GM18526 (cell line): ENCODE results near the gene GRK5.

Source experiments
- POLR2A ChIP-seq: IDR thresholded peaks from 3 replicates; pipeline ENCODE4 v1.6.1; 2011; ENCODE audit not compliant: insufficient read length; ENCODE audit errors: extremely low read depth

Gene GRK5

DNA sequence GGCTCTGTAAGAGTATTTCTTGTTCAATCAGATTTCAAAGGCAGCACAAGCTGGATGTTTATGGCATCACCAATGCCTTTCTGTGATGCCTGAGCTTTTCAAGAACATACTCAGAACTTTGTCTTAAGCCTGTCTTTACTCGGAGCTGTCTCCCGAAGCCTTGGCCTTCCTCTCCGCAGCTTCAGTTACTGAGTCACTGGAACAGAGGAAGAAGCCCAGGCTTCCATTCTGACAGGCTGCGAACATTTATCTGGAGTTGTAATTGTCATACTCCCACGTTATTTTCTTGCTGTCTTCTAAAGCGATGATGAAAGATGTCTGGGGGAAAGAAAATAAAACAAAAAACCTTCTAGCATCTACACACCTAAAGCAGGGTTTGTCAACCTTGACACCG is 43.9 kb downstream of the GRK5 start:
- no peak for TF ChIP-seq POLR2A

DNA sequence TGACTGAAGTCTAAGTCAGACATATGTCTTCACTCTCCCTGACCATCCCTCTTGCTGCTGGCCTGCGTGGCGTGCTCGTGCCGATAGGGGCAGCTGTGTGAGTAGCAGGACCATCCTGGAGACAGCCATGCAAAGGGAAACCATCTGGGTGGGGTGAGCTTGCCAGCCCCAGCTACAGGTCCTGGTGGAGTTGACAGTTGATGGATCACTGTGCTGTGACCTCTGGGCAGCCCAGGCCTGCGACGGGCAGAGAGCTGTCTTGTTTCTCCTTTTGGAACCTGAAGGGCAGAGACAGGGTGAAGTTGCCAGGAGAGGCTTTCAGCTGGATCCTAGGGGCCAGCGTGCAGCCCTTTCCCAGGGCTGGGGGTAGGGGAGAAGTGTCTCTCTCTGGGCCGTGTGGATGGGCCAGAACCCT is 44.7 kb downstream of the GRK5 start:
- no peak for TF ChIP-seq POLR2A

DNA sequence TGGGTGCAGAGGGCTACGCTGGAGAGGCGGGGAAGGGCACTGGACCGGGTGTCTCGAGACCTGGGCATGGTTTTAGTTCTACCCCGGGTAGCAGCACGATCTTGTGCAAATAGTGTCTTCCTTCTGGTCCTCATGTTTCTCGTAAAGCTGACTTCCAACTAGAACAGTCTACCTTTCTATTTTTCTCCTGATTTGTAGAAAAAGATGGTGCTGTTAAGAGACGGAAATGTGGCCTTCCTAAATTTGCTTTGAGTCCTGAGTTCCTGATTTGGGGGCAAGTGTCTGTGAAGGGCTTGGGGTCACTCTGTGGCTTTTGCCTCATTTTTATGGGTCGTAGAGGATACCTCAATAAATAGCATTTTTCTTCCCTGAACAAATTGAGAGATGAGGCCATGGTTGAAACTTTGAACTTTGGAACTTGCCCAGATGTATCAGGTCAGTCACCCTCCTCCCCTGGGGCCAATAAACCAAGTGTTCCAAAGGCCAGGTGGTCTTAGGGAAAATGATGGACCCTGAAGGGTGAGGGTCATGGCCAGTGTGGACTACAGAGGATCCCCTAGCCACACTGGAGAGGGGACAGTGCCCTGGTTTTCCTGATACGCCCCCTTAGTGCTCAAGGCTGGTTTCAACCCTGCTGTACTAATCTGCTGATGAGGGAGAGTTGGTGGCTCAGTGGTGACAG is 45.2 kb downstream of the GRK5 start:
- TF ChIP-seq POLR2A = no peak

DNA sequence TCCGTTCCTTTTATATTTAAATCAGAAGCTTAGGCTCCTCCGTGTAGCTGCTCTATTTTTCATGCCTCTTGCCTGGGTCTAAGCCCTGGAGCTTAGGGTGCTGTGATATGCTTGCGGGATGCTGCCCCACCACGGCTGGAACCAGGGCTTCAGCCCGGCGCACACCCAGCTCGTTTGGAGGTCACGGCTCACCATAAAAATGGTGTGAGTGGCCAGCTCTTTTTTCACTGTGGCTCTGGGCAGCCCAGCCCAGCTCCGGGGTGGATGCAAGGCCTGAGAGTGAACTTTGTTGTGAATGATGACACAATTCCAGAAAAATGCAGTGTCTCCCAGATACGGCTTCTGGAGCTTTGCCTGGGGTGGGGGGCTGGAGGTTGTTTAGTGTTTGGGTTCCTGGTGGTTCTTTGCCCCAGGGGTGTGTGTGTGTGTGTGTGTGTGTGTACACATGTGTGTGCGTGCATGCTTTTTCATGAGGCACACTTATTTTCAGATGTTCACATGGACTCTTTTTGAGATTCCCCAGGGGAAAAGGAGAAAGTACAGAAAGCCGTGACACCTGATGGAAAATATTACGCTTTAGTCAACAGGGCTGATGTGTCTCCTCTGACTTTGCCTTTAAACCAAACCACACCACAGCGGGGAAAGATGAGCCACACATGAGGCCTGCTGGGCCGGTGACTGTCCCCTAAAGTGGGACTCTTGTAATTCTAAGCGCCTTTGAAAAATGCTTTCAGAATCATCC is 46.2 kb downstream of the GRK5 start:
- no peak for TF ChIP-seq POLR2A

DNA sequence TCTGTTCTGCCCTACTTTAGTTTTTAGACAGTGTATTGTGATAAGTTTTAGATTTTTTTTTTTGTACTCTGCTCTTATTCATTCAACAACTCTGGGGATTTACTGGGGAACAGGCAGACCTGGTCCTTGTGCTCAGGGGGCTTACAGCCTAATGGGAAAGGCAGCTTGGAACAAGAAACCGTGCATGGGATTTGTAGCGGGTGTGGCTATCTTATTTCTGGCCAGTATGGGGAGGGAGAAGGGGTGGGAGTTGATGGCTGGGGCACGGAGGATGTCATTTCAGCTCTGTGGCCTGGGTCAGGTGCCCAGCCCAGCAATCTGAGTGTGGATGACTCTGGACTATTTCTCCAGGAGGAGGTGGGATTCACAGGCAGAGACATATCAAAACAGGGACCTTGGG is 47.0 kb downstream of the GRK5 start:
- TF ChIP-seq POLR2A = no peak

DNA sequence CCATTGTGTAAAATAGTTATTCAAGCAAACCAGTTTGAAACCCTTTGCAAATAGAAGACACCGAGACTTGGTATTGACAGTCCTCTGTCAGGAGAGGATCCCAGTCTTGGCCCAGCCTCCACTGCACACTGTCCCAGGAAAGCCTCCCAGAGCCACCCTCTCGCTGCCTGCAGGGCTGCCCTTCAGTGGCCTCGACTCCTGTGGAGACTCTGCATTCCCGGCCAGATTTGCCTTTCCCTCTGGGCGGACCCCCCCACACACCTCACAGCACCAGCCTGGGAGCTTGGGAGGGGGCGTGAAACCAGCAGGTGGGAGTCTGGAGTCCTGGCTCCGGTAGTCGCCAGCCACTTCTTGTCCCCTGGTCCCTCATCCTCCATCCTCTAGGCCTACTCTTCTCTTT is 48.7 kb downstream of the GRK5 start:
- TF ChIP-seq POLR2A = no peak

DNA sequence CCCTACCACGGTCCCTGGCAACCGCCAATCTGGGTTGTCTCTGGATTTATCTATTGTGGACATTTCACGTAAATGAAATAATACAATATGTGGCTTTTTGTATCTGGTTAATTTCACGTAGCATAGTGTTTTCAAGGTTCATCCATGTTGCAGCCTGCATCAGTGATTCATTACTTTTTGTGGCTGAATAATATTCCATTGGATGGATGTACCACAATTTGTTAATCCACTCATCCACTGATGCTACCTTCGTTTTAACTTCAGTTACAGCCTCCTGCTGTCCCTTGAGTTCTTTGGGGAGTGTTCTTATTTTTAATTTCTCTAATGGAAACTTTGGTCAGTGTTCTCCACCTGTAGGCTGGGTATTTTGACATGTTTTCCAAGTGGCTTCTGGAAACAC is 49.5 kb downstream of the GRK5 start:
- no peak for TF ChIP-seq POLR2A

- no peak for TF ChIP-seq POLR2A
Measured at GRCh38 chr10:119257899-119258419, 50.6 kb downstream of the GRK5 start.

- no peak for TF ChIP-seq POLR2A
Measured at GRCh38 chr10:119259345-119259744, 52.0 kb downstream of the GRK5 start.

DNA sequence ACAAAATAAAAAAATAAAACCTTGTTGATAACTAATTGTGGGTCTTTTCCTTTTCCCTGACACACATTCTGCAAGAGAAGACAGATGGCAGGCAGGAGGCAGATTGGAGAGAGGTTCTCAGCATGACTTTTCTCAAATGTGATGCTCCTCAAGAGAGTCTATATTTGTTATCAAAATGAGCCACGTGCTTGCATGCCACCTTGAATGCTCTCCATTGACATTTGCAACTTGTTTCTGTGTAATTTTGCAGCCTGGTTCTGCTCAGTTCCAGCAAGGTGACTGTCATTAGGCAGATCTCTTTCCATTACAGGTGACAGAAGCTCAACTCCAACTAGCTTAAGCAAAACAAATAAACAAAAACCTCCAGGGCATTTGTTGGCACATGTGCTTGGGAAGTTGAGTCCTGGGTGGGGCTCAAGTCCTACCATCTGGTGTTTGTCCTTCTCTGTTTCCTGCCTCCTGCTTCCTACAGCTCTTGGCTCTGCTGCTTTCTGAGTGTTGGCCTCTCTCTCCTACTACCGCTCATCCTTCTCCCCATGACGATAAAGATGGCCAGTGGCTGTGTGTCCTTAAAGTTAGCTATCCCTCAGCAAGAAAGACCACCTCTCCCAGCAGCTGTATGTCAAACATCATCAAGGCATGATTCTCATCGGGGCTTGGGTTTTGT is 56.7 kb downstream of the GRK5 start:
- TF ChIP-seq POLR2A = no peak

- no peak for TF ChIP-seq POLR2A
Measured at GRCh38 chr10:119265691-119266090, 58.3 kb downstream of the GRK5 start.

DNA sequence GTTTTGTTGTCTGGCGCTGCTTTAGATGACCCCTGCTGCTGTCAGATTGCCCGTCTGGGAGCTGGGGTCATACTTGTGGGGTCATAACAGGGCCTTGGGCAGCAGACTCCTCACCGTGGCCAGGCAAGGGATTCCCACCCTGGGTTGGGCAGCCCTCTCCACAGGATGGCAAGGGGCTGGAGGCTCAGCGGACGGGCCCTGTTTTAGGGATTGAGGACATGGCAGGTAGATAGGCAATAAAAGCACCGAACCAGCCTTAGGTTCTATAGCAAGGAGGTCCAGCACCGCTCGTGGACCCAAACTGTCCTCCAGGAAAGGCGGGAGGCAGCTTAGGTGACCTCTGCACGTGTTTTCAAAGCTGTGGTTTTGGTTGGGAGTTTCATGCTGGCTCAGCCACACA is 60.0 kb downstream of the GRK5 start:
- TF ChIP-seq POLR2A = no peak

DNA sequence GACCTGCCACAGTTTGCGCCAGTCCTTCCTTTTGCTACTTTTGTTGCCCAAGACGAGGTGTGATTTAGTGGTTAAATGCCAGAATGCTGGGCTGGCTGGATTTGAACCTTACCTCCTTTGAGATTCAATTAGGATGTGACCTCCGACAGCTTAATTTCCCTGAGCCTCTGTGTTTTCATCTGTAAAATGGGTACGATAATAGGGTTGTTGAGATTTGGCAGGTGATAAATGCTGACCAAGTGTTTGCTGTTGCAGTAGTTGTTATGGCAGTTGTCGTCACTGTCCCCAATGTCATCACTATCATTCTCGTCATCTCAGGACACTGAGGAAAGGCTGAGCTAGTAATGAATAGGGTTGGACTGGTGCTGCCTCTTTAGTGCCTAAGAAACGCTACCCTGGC is 61.1 kb downstream of the GRK5 start:
- TF ChIP-seq POLR2A = no peak

DNA sequence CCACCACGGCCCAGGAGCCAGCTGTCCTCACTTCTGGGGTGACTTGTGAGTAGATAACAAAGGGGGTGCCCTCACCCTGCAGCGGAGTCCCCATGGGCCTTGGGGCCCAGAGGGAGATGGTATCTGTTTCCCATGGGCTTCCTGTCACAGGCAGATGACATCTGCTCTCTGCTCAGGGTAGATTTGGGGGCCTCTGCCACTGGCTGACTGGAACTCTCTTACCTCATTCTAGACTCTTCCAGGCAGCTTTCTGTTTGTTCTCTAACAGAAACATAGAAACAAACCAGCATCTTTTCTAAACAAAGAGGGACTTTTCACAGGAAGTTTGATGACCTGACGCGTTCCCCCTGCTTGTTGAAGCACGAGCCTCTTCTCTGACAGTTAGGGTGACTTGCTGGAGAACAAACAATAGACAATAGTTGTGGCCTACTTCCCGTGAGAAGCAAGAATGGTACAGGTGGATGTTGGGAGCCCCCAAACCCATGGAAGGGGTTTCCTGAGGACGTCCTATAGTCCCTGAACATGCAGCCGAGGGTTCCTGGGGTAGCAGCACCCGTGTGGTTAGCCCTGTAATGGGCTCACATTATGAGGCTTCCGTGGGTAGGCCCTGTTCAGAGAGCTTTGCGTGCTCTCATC is 61.6 kb downstream of the GRK5 start:
- no peak for TF ChIP-seq POLR2A

DNA sequence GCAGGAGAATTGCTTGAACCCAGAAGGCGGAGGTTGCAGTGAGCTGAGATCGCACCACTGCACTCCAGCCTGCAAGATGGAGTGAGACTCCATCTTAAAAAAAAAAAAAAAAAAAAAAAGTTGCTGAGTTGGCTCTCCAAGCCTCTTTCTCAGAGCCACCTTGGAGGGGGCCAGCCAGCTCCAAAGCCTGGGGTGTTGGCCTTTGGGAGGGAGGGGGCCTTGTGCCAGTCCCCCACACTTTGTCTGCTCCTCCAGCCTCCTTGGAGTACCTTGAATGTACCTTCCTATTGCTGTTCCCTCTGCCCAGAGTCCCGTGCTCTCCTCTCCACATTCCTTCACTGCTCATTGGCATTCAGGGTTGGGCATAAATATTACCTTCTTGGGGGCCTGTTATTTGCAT is 62.4 kb downstream of the GRK5 start:
- TF ChIP-seq POLR2A = no peak
